Islet of Langerhans (tissue), 1 donor: ENCODE data around the gene PNLDC1.

Experiments used
- FAIRE-seq: peaks from one replicate; lab custom pipeline; 2011; peaks lifted over from hg19 to GRCh38; lab: Jason Lieb, UNC

Gene PNLDC1

DNA sequence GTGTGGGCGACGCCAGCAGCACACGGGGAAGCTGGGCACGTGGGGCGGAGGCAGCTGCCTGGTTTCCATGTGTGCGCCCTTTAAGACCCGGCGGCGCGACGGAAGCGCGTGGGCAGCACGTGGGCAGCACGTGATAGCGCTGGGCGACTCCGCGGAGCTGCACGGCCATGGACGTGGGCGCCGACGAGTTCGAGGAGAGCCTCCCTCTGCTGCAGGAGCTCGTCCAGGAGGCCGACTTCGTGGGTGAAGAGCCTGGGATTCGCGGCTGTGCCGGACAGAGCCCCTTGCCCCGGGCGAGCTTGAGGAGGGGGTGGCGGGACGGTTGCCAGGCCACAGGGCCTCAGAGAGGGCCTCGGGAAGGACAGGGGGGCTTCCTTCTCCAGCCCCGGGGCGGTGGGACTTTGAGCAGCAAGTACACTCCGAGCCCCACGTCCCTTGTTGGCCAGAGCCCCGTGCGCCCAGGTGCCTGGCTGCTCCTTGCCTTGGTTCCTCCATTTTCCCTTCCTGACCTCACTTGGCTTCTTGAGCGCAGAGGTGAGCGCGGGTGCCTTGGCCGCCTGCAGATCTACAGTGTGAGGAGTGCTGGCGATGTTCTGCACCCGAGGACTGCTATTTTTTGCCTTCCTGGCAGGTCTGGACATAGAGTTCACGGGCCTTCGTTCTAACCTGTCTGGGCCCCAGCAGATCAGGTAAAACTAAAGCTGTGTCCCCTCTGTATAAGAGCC lies at the start of gene PNLDC1:
Gene PNLDC1 (plus strand): TSS at position 136 of the 725 bp plus-strand sequence. CDS start 32 bp downstream, at position 168.
- FAIRE-seq = no peak

DNA sequence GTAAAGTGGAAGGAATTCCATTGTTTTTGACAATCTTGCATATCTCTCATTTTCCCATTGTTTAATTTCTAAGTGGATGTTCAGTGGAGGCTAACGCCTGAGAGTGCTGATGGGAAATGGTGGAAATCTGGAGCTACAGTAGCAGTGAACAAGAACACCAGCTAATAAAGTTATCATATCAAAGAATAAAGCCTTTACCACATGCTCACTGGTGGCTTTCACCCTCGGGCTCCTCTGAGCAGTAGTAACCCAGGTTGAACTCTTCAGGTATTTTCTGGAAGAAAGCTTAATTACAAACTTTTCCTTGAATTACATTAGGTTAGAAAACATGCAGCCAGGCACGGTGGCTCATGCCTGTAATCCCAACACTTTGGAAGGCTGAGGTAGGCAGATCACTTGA lies 48.6 kb upstream of the PNLDC1 start:
- no peak for FAIRE-seq

- FAIRE-seq = peak; percentile 58
These were observed 46.8 kb upstream of the PNLDC1 start for GRCh38 chr6:159753081-159753872.

DNA sequence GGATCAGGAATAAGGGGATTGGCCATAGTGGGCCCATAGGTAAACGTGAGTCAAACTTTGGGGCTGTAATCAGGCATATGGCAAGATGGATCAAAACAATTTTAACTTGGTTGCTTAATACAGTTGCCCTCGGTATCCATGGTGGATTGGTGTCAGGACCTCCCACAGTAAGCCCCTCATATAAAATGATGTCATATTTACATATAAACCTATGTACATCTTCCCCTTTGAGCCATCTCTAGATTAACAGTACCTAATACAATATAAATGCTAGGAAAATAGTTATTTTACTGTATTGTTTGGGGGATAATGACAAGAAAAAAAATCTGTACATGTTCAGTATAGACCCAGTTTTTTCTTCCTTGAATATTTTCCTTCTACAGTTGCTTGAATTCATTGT lies 45.7 kb upstream of the PNLDC1 start:
- no peak for FAIRE-seq

GRCh38 chr6:159754959-159755914 lies 44.8 kb upstream of the PNLDC1 start:
- no peak for FAIRE-seq

GRCh38 chr6:159756508-159756907 lies 43.6 kb upstream of the PNLDC1 start:
- FAIRE-seq = no peak

GRCh38 chr6:159758031-159759001 lies 41.8 kb upstream of the PNLDC1 start:
- no peak for FAIRE-seq

- FAIRE-seq = no peak
These were observed 40.4 kb upstream of the PNLDC1 start for GRCh38 chr6:159759645-159760044.

GRCh38 chr6:159760602-159761057 lies 39.4 kb upstream of the PNLDC1 start:
- no peak for FAIRE-seq

DNA sequence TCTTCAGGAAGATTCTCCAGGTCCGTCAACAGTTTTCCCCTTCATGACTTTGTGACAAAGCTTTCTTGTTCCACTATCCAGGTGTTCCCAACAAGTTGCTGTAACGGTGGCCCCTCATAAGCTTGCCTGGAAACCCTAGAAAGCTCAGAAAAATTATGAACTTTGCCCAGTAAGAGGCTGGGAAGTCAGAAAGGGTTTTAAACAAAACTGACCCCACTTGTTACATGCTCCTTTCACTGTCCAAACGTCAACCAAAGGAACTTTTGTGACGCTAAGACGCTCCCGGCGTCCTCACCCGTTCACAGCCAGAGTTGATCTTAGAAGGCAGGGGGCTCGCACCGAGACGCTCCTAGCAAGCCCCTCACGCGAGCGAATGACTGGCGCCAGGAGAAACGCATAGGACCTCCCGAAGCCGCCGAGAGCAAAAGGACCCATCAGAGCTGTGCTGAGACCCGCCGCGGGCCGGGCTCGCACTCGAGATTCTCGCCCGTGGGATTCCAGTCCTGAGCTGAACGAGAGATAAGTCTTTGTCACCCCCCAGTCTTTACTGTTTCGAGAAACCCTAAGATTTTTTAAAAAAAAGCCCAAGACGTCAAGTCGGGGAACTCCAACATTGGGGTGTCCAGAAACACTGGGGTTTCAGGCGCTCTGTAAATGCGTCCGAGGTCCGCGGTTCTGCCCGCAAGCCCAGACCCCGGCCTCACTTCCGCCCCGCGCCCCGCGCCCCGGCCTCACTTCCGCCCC lies 38.8 kb upstream of the PNLDC1 start:
- FAIRE-seq = no peak

- no peak for FAIRE-seq
These were observed 38.0 kb upstream of the PNLDC1 start, which contains the start of gene ACAT2 for GRCh38 chr6:159761873-159762680. Gene ACAT2 (plus strand): TSS chr6:159762045. CDS start chr6:159762088, 43 bp downstream.

DNA sequence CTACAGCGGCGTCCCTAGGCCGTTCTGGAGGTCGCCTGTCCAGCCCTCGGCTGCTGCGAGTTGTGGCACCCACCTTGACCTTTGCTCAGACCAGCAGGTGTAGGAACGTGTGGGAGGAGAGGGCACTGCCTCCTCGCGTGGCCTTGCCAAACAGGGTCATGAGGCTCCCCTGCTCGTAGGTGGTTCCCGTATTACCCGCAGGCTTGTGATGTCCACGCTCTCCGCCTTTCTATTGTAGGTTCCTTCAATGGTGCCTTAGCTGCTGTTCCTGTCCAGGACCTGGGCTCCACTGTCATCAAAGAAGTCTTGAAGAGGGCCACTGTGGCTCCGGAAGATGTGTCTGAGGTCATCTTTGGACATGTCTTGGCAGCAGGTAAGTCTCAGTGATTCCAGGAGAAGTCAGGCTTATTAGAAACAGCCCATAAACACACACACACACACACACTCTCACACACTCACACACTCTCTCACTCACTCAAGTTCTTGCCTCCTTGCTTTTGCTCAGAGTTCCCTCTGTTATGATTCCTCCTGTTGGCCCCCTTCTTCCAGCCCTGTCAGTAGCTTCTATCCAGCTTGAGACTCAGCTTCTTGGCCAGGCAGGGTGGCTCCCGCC lies 37.3 kb upstream of the PNLDC1 start:
- FAIRE-seq = no peak

- no peak for FAIRE-seq
These were observed 33.2 kb upstream of the PNLDC1 start for GRCh38 chr6:159766906-159767305.

DNA sequence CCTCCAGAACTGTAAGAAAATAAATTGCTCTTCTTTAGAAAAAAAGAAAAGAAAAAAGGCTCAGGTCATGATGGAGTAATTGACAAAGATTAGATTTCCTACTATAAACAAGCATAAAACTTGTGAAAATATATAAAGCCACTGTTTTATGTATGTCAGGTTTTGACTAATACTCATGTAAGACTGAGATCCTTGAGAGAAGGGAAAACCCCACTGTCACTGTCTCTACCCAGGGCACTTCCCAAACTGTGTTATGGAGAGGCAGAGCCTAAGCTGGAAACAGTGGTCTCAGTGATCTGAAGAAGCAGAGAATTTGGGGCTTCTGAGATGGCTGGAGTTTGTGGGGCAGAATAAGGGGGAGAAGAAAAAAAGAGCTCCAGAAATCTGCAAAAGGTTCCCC lies 30.6 kb upstream of the PNLDC1 start:
- FAIRE-seq = no peak

DNA sequence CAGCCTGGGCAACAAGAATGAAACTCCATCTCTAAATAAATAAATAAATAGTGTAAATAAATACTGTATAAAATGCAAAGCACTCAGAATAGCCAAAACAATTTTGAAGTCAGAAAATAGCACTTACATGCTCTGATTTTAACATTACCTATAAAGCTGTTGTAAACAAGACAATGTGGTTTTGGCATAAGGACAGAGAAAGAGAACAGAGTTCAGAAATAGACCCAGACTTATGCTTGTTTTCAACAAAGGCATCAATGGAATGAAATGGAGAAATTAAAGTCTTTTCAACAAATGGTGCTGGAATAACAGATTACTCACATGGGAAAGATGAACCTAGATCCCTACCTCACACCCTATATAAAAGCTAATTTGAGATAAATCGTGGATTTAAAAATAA lies 27.9 kb upstream of the PNLDC1 start:
- FAIRE-seq = no peak

- no peak for FAIRE-seq
These were observed 22.7 kb upstream of the PNLDC1 start for GRCh38 chr6:159777240-159777904.

DNA sequence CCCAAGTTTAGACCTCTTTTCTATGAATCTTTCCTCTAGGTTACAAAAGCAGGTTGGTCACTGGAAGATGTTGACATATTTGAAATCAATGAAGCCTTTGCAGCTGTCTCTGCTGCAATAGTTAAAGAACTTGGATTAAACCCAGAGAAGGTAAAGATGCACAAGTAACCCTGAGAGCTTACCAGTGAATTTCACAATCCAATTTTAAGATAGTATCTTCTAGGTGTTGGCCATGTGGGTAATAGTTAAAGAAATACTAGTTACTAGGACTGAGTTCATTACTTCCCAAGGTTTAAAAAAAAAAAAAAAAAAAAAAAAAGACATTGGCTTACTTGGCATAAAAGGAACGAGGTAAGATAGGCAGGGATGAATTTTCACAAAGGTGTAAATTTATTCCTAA lies 21.9 kb upstream of the PNLDC1 start:
- no peak for FAIRE-seq

DNA sequence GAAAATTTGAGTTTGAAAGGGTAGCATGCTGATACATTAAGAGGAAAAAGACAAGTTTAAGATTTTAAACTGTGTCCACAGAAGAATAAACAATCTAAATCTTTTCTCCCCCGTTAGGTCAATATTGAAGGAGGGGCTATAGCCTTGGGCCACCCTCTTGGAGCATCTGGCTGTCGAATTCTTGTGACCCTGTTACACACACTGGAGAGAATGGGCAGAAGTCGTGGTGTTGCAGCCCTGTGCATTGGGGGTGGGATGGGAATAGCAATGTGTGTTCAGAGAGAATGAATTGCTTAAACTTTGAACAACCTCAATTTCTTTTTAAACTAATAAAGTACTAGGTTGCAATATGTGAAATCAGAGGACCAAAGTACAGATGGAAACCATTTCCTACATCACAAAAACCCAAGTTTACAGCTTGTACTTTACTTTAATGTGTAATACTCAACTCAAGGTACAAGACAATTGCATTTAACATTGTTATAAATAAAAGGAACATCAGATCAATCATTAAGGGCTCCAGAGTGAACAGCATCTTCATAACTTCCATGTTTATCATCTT lies 21.5 kb upstream of the PNLDC1 start:
- FAIRE-seq = no peak
